ENCODE data around the gene NEAT1.
A peak's percentile ranks its signal among the peaks of the same experiment; 100 is the strongest.

NEAT1 gene

DNA sequence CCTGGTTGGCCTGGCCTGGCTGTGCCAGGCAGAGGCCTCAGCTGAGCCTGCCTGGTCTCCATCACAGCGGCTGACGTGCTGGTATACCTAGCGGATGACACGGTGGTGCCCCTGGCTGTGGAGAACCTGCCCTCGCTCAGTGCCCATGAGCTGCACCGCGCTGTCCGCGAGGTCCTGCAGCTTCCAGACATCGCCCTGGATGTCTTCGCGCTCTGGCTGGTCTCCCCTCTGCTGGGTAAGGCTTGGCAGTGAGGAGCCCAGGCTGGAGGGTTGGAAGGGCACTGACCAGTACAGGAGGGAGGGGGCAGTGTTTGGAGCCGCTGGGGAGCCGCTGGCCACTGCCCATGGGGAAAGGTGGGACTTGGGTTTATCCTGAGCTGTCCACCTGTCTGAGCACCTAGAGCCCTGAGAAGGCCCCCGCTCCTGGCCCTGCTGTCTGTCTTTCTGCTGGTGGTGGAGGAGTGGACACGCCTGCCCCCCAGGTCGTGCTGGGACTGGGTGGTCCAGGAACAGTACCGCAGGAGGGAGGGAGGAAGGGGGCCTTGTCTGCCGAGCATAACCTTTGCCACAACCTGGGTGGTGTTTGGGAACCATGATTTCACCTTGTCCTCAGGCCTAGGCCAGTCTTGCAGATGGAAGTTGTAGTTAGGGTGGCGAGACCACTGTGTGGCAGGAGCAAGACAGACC is 33.2 kb upstream of the NEAT1 start:
- no peak for DNase-seq (ENCODE audit: low spot score)

DNA sequence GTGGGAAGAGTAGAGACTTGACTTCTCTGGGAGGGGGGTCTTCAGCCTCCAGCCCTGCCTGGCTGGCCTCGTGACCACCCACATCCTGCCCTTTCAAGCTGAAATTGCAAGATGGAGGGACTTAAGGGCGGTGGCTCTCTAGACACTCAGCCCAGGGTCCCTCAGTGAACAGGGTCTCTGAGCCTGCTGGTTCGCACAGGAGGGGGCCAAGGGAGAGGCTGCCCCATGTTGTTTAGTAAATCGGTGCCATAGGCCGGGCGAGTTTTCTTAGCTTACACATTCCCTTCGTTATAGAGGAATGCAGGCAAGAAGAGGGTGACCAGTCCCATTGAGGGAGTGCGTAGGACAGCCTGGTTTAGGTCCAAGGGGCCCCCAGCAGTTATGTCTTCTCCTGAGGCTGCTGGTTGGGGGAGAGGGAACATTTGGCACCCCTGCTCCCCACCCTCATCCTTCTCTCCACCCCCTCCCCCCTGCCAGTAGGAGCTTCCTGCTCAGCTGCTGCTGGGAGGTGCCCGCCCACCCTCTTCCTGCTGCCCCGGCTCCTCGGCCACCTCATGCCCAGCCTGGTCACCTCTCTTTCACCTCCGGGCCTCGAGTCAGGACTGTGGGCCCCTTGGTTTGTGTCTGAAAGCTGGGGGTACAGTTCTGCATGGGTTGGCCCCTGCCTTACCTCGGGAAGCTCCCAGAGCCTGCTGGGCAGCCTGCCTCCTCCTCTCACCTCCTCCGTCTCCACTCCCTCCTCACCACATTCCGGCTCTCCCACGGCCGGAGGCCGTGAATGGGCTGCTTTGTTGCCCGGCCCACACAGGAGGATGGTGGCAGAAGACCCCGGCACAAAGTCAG is 32.3 kb upstream of the NEAT1 start:
- no peak for DNase-seq (ENCODE audit: low spot score)

DNA sequence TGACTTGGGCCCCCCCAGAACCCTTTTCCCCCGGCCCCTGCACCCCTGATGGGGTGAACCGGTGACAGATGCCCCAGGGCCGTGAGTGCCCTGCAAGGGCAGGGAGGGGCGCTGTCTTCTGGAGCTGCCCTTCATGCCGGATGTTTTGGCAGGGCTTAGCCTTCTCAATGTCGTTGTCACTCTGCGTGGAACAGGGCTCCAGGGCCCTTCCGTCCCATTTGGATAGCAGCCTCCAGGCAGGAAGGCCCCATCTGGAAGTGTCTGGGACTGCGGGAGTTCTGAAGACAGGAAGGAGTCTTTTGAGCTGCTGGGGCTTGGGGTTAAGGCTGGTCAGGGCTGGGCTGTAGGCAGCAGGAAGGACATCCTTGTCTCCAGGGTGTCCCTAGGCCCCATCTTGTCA is 31.6 kb upstream of the NEAT1 start:
- no peak for DNase-seq (ENCODE audit: low spot score)

DNA sequence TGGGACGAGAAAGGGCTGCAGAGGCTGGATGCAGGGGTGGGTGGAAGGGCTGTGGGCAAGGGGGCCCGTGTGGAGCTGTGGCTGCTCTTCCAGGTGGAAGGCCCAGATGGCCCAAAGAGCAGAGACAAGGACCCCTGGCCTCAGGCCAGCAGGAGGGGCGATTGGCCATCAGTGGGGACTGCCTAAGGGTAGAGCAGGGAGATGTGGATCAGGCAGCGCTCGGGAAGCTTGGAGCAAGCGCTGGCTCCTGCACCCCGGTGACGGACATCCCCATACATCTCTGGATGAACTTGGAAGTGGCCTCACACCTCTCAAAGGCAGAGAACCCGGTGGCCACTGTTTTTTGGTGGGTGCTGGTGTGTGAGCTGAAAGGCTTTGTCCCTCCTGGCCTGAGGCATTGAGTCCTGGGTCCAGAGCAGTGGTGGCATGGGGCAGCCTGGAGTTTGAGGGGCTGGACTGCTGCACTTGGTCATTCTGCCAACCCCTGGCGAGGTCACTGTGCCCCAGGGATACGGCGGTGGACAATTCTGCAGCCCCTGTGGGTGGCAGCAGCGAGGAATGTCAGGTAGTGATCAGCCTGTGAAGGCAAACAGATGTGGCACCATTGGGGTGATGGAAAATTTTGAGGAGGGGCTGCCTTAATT is 30.3 kb upstream of the NEAT1 start:
- no peak for DNase-seq (ENCODE audit: low spot score)

DNA sequence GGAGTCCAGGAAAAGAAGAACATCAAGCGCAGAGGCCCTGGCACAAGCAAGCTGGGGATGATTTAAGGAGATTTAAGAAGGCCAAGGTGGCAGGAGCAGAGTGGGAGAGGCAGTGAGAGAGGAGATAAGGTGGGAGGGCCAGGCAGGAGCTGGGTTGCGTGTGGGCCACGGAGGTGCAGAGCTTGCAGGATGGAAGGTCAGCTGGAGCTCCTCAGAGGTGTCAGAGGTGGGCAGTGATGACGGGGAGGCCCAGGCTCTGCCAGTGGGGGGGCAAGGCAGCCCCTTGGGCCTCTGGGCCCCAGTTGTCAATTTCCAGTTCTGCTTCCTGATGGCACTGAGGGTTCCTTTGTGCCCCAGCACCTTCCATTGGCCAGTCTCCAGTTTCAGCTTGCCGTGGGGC is 29.7 kb upstream of the NEAT1 start:
- DNase-seq (ENCODE audit: low spot score) = no peak

DNA sequence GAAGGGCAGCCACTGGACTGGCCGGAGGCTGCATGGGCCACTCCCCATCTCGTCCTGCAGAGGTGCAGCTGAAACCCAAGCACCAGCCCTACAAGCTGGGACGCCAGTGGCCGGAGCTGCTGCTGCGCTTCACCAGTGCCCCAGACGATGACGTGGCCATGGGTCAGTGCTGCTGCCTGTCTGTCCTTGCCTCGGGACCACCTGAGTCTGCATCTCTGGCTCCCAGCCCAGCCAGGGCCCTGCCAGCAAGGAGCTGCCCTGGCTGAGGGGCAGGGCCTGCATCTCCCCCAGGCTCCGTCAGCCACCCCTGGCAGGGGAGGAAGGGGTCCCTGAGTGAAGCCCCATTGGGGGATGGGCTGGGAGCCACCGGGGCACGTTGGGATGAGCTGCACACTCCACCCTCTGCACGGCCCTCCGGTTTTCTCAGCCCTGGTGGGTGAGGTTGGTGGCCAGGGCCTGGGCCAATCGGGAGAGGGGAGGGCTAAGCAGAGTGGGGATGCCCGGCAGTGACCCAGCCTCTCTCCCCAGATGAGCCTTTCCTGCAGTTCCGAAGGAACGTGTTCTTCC is 29.0 kb upstream of the NEAT1 start:
- no peak for DNase-seq (ENCODE audit: low spot score)

DNA sequence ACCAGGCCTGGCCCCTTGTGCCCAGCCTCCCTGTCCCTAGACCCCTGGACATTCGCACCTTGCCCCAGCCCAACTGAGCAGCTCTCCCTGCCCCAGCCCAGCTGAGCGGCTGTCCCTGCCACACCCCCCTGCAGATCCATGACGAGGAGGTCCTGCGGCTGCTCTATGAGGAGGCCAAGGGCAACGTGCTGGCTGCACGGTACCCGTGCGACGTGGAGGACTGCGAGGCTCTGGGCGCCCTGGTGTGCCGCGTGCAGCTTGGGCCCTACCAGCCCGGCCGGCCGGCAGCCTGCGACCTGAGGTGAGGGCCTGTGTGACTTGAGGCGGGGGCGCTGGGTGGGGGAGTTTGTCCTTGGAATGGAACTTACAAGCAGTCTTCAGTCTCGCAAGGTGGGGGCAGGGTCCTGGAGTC is 28.5 kb upstream of the NEAT1 start:
- no peak for DNase-seq (ENCODE audit: low spot score)

DNA sequence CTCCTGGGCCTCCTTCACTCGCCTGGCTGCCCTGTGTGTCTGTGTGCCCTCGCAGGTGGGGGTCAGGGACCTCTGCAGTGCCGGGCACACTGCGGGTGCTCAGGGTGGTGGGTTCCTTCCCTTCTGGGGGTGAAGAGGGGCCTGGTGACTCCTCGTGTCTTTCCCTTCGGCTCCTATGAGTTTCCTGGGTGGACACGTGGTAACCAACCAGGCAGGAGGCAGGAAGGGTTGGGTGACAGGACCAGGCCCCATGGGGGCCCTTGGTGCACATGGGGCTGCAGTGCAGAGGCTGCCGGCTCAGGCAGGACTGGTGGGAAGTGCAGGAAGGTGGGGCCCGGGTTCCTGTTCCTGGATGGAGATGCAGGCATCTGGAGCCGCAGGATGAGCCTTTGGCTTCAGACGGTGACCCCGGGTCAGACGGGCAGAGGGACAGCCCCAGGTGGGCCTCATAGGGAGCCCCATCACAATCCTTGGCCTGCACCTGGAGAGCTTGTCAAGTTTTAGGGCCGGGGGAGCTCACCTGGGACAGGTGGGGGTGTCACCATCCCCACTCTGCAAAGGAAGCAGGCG is 26.6 kb upstream of the NEAT1 start:
- no peak for DNase-seq (ENCODE audit: low spot score)

DNA sequence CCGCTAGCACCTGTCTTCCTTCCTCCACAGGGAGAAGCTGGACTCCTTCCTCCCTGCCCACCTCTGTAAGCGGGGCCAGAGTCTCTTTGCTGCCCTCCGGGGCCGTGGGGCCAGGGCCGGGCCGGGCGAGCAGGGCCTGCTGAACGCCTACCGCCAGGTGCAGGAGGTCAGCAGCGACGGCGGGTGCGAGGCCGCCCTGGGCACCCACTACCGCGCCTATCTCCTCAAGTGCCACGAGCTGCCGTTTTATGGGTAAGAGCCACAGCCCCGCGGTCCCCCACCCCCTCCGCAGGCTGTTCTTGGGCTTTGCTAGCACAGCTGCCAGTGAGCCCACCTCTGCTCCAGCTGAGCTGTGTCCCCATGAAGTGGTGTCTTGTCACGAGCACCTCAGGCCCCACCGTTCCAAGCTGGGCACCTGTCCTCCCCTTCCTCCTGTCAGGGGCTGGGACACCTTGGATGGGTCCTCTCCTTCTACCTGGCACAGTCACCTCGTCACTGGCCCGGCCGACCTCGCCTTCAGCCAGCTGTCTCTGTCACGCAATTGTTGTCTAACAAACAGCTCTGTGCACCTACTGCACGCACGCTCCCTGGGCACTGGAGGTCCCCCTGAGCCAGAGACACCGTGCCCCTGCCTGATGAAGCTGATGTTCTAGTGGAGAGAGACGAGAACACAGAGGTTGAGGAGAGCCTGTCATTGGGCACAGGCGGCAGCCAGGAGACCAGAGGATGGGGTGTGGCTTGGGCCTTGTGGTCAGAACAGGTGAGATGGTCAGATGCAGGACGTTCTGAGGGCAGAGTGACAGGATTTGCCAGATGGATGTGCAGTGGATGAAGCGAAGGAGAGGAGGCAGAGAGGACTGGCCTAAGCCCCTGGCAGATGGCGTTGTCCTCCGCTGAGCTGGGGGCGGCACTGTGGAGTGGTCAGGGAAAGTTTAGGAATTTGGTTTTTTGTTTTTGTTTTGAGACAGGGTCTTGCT is 25.5 kb upstream of the NEAT1 start:
- no peak for DNase-seq (ENCODE audit: low spot score)

DNA sequence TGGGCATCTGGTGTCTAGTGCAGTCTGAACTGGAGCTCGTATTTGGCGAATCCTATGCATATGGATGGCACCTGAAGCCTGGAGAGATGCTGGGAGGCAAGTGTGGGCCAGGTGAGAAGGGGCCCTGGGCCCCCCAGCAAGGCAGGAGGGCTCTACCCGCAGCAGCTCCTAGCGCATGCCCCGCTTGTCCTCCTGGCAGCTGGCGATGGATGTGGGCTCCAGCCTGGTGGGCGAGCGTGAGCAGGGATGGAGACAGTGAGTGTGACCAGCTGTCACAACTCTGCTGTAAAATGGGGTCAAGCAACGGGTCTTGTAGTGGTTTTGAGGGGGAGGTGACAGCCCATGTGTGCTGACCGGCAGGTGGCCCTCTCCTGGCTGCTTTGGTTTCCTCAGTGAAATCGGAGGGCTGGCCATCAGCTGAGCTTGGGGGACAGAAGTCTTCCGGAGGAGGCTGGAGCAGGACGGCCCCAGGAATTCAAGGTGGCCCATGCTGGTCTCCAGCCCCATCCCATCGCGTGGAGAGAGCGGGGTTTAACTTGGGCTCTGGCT is 24.2 kb upstream of the NEAT1 start:
- DNase-seq (ENCODE audit: low spot score) = no peak

DNA sequence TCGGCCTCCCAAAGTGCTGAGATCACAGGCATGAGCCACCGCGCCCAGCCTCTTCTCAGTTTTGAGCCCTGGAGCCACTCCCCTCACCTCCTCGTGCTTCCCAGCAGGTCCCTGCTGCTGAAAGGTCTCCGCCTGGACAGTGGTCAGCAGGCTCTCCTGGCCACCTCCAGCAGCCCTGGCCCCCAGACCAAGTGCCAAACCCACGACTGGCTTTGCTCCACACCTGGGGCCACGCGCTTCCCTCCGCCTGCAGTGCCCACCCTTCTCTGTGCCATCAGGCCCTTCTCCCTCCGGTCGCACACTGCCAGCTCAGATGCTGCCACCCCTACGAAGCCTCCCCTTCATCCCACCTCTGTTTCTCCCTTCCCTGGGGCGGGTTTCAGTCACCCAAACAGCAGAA is 23.3 kb upstream of the NEAT1 start:
- DNase-seq (ENCODE audit: low spot score) = no peak

DNA sequence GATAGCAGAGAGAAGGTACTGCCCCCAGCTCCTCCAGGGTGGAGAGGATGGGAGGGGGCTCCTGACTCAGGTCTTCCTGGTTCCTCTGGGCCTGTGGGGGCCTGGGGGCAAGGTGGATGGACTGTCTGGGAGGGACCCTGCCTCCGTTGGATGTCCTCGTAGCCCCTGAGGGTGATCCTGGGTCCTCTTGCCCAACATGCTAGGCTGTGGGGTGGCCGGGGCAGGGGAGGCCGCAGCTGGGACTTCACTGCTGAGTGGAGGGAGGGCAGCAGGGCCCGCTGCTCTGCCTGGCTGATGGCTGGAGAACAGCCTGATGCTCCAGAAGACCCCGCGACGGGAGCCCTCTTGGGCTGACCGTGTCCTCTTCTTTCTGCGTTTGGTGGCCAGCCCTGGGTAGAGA is 22.8 kb upstream of the NEAT1 start:
- no peak for DNase-seq (ENCODE audit: low spot score)

DNA sequence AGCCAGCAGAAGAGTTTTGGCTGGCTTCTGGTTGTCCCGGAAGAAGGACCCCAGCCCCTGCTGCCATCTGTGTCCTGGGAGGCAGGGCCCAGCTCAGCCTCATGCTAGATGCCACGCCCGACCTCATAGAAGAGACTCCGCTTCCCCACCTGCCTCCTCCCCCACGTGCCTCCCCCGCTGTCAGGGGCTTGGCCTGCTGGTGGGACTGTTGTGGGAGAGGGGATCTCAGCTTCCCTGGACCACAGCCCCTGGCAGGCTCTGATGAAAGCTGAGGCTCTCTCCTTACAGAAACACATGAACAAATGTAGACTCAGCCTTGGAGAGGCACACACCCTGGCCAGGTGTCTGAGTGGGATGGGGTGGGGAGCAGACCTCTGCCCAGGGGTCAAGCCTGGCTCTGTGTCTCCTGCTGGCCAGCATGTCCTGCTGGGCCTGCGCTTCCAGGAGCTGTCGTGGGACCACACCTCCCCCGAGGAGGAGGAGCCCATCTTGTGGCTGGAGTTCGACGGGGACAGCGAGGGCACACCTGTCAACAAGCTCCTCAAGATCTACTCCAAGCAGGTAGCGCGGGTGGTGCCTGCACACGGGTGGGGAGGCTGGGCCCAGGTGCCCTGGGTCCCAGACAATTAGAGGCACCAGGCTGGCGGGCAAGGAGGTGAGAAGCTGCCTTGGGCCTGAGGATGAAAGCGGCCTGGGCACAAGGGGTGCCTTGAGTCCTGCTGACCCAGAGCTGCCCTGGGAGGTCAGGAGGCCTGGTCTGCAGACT is 22.1 kb upstream of the NEAT1 start:
- DNase-seq (ENCODE audit: low spot score) = no peak

DNA sequence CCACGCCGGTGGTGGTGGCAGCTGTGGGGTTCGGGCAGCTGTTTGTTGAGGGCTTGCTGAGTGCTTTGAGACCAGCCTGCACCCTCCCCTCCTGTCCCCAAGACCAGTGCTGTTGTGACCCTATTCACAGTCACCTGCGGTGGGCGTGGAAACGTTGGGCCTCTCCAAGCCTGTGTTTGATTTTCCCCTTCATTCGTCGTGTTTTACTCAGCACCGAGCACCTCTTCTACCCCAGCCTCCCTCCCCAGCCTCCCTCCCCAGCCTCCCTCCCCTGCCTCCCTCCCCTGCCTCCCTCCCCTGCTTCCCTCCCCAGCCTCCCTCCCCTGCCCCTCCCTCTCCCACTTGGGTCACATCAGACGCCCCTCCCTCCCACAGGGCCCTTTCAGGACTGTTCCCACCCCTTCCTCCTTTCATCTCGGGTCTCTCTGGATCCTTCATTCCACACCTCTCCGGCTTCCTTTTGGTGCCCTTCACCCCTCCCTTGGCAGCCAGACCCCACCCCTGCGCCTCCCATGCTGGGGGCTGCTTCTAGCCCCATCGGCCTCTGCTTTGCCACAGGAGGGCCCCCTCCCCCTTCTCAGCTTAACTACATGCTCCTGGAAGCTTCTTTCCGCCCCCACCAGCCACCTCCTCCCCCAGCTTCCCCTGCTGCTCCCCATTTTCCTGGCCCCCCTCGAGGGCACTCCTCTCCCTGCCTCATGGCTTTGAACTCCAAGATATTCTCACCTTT is 21.4 kb upstream of the NEAT1 start:
- no peak for DNase-seq (ENCODE audit: low spot score)

DNA sequence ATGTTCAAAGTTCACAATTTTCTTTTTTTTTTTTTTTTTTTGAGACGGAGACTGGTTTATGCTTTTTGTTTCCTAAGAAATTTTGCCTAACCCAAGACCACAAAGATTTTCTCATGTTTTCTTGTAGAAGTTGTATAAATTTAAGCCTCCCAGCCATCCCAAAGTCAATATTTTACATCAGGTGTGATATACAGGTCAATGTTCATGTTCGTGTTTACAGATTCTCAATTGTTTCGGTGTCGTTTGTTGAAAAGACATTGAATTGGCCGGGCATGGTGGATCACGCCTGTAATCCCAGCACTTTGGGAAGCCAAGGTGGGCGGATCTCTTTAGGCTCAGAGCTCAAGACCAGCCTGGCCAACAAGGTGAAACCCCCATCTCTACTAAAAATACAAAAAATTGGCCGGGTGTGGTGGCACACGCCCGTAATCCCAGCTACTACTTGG is 20.8 kb upstream of the NEAT1 start:
- DNase-seq (ENCODE audit: low spot score) = no peak

DNA sequence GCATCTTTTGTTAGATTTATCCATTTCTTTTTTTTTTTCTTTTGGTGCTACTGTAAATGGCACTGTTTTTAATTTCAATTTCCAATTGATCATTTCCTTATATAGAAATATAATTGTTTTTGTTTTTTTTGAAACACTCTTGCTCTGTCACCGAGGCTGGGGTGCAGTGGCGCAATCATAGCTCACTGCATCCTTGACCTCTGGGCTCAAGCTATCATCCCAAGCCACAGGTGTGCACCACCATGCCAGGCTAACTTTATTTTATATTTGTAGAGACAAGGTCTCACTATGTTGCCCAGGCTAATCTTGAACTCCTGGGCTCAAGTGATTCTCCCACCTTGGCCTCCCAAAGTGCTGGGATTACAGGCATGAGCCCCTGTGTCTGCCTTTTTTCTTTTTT is 19.8 kb upstream of the NEAT1 start:
- DNase-seq (ENCODE audit: low spot score) = no peak

DNA sequence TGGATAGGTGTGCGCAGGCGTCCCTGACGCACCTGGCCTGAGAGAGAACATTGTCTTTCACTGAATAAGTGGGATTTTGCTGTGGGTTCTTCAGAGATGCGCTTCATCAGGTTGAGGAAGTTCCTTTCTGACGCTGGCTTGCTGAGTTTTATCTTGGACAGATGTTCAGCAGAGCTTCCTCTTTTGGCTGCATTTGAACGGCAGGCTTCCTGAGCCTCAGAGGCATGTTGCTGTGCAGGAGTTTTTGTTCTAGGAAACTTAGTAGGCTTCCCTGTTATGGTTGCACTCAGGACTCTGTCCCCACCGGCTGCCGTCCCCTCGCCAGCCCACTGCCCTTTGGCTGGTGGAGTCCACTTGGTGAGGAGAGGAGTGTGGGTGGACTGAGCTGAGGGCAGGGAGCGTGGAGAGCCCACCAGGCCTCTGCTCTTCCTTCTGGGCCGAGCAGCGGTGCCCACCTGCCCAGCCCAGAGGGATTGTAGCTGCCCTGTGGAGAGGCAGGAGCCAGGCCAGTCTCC is 18.9 kb upstream of the NEAT1 start:
- peak; percentile 72 for DNase-seq (ENCODE audit: low spot score)

DNA sequence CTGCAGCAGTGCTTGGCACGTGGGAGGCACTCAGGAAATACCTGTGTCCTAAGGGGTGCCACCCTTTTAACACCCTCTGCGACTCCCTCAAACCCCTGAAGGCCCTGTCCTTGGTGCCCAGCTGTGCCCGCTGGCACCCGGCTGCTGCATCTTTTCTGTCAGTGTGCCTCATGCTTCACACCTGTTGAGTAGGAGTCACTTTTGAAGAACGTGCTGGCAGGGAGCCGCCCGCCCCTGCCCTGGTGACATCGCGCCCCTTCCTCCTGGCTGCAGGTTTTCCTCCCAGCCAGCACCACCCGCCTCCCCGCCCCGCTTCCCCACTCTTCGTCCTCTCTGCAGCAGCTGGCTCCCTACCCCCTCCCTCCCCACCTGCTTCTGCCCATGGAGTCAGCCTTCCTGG is 18.4 kb upstream of the NEAT1 start:
- DNase-seq (ENCODE audit: low spot score) = no peak

DNA sequence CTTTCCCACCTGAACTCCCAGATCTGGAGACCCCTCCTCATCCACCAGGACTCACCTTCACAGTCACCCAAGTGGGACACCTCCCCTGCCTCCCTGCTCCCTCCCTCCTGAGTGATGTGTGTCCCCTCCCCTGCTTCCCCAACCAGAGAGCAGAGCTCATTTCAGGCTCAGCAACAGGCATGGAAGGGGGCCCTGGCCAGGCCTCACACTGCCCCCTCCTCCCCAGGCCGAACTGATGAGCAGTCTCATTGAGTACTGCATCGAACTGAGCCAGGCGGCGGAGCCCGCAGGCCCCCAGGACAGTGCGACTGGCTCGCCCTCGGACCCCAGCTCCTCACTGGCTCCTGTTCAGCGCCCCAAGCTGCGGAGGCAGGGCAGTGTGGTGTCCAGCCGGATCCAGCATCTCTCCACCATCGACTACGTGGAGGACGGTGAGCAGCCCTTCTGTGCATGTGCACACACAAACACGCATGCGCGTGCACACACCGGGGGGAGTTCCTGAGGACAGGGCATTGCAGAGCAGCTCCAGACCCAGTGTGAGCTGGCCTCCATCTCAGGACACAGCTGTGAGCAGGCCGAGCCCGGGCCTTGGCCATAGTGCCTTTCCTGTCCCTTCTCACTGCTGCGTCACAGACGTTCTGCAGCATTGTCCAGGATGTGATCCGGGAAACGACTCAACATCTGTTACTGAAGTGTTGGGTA is 17.8 kb upstream of the NEAT1 start:
- DNase-seq (ENCODE audit: low spot score) = no peak

Measured in pons (tissue), 1 donor.